Measurements from ENCODE around the gene SH3BP1.

SH3BP1 gene

DNA sequence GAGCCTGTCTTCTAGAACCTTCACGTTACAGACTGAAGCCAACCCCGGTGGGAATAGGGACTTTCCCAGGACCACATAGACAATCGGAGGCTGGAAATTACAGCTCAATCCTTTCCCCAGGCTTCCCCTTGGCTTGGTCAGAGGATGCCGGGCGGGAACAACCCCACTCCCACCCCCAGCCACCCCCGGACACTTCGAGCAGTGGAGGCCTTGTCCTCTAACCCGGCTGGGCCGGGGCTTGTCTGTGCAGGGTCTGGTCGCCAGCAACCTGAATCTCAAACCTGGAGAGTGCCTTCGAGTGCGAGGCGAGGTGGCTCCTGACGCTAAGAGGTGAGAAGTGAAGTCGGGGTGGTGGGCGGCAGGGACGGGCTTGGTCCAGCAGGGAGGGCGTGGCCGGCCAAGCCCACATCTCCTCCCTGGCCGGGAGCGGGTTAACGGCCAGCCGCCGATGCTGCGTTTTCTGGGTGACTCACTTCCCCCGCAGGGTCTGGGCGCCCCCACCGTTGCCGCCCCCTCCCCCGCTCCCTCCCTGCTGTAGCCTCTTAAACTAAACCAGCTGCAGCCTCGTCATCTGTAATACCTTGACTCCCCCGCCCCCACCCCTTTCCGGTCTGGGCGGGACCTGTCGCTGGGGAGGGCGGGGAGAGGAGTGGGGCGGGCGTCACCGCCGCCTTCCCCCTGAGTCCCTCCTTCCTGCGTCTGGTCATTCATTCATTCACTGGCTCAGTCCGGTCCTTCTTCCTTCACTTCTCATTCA, 37.4 kb downstream of the SH3BP1 start:
- TF ChIP-seq EP300 (IDR thresholded peaks at IDR 0.05; ENCODE audit: borderline replicate concordance) (peak; percentile 58; the same call in 1 of the 2 replicates), USF1 (IDR thresholded peaks at IDR 0.05) (no peak), ZBTB7A (IDR thresholded peaks at IDR 0.05; ENCODE audit: low read depth) (peak; percentile 97), YY1 (IDR thresholded peaks at IDR 0.05; ENCODE audit: low read depth) (no peak), TEAD4 (IDR thresholded peaks at IDR 0.05) (no peak), FOXM1 (IDR thresholded peaks at IDR 0.05; ENCODE audit: borderline replicate concordance, low read depth) (no peak), CREB1 (IDR thresholded peaks at IDR 0.05; ENCODE audit: low read depth) (no peak), TCF12 (IDR thresholded peaks at IDR 0.05; ENCODE audit: low read depth) (peak; percentile 80), TAF1 (IDR thresholded peaks at IDR 0.05; ENCODE audit: low read depth) (no peak), CEBPB (IDR thresholded peaks at IDR 0.05) (no peak), NFIC (IDR thresholded peaks at IDR 0.05) (no peak), RAD21 (IDR thresholded peaks at IDR 0.05; ENCODE audit: low read depth) (no peak), EGR1 (IDR thresholded peaks at IDR 0.05) (no peak)
- TF ChIP-seq, protein P1, sequence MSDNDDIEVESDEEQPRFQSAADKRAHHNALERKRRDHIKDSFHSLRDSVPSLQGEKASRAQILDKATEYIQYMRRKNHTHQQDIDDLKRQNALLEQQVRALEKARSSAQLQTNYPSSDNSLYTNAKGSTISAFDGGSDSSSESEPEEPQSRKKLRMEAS (IDR thresholded peaks at IDR 0.05), result peak; percentile 85
- TF ChIP-seq, protein P2, sequence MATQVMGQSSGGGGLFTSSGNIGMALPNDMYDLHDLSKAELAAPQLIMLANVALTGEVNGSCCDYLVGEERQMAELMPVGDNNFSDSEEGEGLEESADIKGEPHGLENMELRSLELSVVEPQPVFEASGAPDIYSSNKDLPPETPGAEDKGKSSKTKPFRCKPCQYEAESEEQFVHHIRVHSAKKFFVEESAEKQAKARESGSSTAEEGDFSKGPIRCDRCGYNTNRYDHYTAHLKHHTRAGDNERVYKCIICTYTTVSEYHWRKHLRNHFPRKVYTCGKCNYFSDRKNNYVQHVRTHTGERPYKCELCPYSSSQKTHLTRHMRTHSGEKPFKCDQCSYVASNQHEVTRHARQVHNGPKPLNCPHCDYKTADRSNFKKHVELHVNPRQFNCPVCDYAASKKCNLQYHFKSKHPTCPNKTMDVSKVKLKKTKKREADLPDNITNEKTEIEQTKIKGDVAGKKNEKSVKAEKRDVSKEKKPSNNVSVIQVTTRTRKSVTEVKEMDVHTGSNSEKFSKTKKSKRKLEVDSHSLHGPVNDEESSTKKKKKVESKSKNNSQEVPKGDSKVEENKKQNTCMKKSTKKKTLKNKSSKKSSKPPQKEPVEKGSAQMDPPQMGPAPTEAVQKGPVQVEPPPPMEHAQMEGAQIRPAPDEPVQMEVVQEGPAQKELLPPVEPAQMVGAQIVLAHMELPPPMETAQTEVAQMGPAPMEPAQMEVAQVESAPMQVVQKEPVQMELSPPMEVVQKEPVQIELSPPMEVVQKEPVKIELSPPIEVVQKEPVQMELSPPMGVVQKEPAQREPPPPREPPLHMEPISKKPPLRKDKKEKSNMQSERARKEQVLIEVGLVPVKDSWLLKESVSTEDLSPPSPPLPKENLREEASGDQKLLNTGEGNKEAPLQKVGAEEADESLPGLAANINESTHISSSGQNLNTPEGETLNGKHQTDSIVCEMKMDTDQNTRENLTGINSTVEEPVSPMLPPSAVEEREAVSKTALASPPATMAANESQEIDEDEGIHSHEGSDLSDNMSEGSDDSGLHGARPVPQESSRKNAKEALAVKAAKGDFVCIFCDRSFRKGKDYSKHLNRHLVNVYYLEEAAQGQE (IDR thresholded peaks at IDR 0.05; ENCODE audit: low read depth), result no peak

DNA sequence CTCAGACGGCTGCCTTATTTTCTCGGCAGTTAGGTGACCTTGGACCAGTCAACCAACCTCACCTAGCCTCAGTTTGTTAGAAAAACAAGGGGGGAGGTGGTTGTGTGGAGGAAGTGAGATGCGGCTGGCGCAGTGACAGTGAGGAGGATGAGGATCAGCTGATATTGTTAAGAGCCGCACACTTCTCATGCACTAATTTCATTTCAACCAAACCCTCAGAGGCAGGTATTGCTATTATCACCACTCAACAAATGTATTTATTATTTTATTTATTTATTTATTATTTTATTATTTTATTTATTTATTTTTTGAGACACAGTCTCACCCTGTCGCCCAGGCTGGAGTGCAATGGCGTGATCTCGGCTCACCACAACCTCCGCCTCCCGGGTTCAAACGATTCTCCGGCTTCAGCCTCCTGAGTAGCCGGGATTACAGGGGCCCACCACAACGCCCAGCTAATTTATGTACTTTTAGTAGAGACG, 38.1 kb downstream of the SH3BP1 start:
- TF ChIP-seq TAF1 (IDR thresholded peaks at IDR 0.05; ENCODE audit: low read depth), result no peak
- no peak for TF ChIP-seq ZBTB7A (IDR thresholded peaks at IDR 0.05; ENCODE audit: low read depth)
- TF ChIP-seq TEAD4 (IDR thresholded peaks at IDR 0.05), result no peak
- TF ChIP-seq FOXM1 (IDR thresholded peaks at IDR 0.05; ENCODE audit: borderline replicate concordance, low read depth), result no peak
- no peak for TF ChIP-seq CREB1 (IDR thresholded peaks at IDR 0.05; ENCODE audit: low read depth)
- TF ChIP-seq, protein P2 (IDR thresholded peaks at IDR 0.05; ENCODE audit: low read depth), result no peak
- TF ChIP-seq EGR1 (IDR thresholded peaks at IDR 0.05), result no peak

- TF ChIP-seq, protein P1 (IDR thresholded peaks at IDR 0.05), result no peak
- TF ChIP-seq EGR1 (IDR thresholded peaks at IDR 0.05), result no peak
- TF ChIP-seq YY1 (IDR thresholded peaks at IDR 0.05; ENCODE audit: low read depth), result no peak
- no peak for TF ChIP-seq EP300 (IDR thresholded peaks at IDR 0.05; ENCODE audit: borderline replicate concordance)
- no peak for TF ChIP-seq USF1 (IDR thresholded peaks at IDR 0.05)
- TF ChIP-seq TCF12 (IDR thresholded peaks at IDR 0.05; ENCODE audit: low read depth), result no peak
Observed at GRCh38 chr22:37678372-37678771, 38.9 kb downstream of the SH3BP1 start.

- TF ChIP-seq TAF1 (IDR thresholded peaks at IDR 0.05; ENCODE audit: low read depth) (no peak), CEBPB (IDR thresholded peaks at IDR 0.05) (no peak), RAD21 (IDR thresholded peaks at IDR 0.05; ENCODE audit: low read depth) (no peak), NFIC (IDR thresholded peaks at IDR 0.05) (no peak), EGR1 (IDR thresholded peaks at IDR 0.05) (no peak), EP300 (IDR thresholded peaks at IDR 0.05; ENCODE audit: borderline replicate concordance) (no peak), TCF12 (IDR thresholded peaks at IDR 0.05; ENCODE audit: low read depth) (no peak)
- TF ChIP-seq, protein P1 (IDR thresholded peaks at IDR 0.05), result no peak
Observed at GRCh38 chr22:37679670-37680069, 40.2 kb downstream of the SH3BP1 start.

DNA sequence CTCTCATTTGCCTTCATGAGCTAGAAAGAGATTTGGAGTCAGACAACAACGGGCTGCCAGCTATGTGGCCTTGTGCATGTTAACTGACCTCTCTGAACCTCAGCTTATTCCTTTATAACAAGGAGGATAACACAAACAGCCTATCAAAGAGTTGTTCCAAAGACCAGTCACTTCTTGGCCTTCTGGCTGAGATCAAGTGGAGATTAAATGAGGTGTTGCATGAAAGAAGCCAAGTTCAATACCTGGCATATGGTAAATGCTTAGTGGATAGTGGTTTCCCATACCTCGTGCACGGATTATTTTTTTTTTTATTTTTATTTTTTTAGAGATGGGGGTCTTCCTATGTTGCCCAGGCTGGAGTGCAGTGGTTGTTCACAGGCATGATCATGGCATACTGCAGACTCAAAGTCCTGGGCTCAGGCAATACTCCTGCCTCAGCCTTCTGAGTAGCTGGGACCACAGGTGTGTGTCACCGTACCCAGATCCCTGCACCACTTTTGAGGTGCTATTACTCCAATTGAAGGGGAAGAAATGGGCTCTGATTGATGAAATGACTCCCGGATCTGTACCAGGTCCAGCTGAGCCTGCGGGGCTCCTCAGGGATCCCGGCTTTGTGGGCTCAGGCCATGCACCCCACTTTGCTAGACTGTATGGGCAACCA, 40.9 kb downstream of the SH3BP1 start:
- TF ChIP-seq CREB1 (IDR thresholded peaks at IDR 0.05; ENCODE audit: low read depth) (no peak), ZBTB7A (IDR thresholded peaks at IDR 0.05; ENCODE audit: low read depth) (no peak), TAF1 (IDR thresholded peaks at IDR 0.05; ENCODE audit: low read depth) (no peak), EP300 (IDR thresholded peaks at IDR 0.05; ENCODE audit: borderline replicate concordance) (no peak), USF1 (IDR thresholded peaks at IDR 0.05) (no peak), FOXM1 (IDR thresholded peaks at IDR 0.05; ENCODE audit: borderline replicate concordance, low read depth) (no peak)
- TF ChIP-seq, protein P1 (IDR thresholded peaks at IDR 0.05), result no peak

Data from Ishikawa (cell line).